Activated T-helper 1 cell treated with Interleukin-2 at 50 U/mL for 16 hours (primary cell): ENCODE data around the gene FAM131B.

ENCODE experiments used
- DNase-seq: peaks from one replicate; pipeline ENCODE4 v3.0.0-alpha.2; 2020; ENCODE audit warnings: low read depth

FAM131B gene

DNA sequence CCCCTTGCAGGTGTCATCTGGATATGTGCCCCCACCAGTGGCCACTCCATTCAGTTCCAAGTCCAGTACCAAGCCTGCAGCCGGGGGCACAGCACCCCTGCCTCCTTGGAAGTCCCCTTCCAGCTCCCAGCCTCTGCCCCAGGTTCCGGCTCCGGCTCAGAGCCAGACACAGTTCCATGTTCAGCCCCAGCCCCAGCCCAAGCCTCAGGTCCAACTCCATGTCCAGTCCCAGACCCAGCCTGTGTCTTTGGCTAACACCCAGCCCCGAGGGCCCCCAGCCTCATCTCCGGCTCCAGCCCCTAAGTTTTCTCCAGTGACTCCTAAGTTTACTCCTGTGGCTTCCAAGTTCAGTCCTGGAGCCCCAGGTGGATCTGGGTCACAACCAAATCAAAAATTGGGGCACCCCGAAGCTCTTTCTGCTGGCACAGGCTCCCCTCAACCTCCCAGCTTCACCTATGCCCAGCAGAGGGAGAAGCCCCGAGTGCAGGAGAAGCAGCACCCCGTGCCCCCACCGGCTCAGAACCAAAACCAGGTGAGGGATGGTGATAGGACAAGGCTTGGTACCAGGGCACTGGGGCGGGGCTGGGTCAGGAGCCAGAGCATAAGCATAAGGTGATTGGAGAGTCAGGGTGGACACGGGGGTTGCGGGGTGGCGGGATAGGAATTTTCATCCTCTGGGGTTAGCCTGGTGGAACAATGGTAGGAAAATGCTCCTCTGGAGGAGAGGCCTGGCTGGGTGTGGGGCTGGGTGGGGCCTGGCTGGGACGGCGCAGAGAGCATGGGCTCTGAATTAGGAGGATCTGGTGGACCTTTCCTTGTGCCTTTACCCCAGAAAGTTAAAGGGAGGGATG, 20.5 kb upstream of the FAM131B start:
- no peak for DNase-seq

DNA sequence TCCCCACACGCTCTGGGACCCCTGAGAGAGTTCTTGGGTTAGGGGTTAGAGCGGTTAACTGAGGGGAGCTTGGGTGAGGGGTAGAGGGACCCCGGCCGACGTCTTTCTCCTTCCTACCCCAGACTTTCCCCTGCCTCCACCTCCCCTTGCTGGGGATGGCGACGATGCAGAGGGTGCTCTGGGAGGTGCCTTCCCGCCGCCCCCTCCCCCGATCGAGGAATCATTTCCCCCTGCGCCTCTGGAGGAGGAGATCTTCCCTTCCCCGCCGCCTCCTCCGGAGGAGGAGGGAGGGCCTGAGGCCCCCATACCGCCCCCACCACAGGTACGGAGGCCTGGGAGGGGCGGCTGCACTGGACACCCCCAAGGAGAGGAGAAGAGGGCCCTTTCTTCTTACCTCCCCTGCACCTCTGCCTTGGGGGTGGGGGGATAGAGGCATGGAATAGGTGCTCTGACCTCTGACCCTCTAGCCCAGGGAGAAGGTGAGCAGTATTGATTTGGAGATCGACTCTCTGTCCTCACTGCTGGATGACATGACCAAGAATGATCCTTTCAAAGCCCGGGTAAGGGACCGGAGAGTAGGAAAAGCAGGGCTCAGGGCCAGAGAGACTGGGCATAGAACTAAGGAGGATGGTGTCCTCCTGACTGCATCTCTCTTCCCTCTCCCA, 19.7 kb upstream of the FAM131B start:
- DNase-seq = no peak

DNA sequence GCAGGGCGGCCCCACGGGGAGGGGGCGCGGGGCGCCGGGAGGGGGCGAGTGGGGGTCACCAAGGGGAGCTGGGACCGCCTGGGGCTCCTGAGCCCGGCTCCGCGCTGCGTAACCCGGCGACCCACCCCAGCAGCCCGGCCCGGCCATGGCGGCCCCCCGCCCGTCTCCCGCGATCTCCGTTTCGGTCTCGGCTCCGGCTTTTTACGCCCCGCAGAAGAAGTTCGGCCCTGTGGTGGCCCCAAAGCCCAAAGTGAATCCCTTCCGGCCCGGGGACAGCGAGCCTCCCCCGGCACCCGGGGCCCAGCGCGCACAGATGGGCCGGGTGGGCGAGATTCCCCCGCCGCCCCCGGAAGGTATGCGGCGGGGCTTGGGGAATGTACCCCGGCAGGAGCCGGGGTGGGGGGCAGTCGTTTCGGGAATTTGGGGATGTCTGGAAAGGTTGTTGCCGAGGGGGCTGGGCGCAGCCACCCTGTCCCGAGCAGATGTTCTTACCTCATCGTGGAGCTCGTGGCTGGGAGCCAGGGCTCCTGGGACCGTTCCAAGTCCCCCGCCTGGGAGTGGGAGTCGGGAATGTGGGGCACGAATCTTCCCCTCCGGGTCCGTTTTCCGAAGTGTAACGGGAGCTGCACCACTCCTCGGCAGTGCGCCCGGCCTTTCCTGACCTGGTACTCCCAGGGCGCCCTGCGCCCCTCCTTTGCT, 19.1 kb upstream of the FAM131B start:
- no peak for DNase-seq

DNA sequence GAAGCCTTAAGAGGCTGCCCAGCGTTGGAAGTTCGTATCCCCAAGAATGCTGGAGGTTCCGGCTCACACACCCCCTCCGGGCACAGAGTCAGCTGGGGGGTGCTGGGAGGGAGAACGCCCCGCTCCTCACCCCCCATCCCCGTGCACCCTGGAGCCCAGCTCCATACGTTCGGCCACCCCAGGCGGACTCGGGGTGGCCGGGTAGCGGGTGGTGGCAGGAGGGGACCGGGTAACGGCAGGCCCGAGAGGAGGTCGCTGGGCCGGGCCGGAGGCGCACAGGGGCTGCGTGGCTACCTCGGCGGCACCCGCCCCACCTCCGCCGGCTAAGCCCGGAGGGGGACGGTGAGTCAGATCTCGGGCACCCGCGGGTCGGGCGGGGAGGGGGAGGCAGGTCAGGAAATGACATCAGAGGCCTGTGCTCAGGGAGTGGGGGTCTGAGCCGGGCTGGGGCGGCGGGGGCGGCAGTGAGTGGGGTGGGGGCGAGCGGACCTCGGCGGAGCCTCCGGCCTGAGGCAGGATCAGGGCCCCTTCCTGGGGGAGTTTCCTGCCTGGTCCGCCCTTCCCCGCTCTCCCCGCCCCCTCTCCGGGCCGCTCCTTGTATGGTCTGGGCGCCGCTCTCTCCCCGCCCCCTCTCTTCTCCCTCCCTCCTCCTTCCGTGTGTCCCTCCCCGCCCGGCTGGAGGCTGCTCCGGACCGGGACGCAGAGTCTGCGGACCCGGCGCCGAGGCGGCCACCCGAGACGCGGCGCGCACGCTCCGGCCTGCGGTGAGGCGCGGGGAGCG, 18.3 kb upstream of the FAM131B start, which contains the start of gene ZYX:
TSS of gene ZYX (plus strand) at position 700 of the 781 bp plus-strand sequence. CDS start 227 bp downstream, outside the sequence.
- peak; percentile 83 for DNase-seq

DNA sequence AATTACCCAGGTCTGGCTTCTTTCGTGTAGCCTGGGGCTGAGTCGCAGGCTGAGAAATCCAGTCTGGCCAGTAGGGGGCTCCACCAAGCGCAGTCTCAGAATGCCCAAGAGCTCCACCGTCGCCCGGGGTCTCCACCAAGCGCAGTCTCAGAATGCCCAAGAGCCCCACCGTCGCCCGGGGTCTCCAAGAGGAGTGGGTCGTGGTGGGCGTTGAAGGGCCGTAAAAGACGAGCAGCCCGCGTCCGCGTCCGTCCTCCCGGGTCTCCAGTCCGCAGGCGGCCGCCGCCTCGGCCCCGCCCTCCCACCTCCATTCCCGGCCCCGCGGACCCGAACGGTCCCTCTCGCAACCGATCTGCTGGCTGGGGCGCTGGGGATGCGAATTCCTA, 17.7 kb upstream of the FAM131B start:
- peak; percentile 76 for DNase-seq

DNA sequence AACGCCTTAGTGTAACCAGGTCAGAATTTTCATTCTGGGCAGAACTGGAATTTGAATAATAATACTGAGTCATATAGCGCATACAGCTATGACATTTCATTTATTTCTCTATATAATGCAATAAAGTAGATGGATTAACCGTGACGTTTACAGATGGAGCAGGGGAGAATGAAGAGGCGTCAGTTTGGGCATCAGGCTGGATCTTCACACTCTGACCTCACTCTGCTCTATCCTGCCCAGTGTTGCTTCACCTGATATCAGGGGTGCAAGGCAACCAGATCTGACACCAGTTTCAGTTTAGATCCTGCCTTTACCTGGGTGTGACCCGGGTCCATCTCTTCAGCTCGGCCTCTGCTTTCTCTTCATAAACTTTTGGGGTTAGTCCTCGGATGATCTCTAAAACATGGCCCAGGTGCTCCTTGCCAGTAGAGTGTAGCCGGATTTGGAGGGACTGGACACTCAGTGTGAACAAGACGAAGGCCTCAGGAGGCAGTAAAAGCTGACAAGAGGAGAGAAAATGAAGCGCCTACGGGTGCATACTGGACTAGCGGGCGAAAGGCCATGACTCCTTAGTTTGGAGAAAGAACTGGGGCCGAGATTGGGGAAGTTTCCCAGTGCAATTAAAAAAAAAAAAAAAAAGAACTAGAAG, 17.2 kb upstream of the FAM131B start:
- no peak for DNase-seq

DNA sequence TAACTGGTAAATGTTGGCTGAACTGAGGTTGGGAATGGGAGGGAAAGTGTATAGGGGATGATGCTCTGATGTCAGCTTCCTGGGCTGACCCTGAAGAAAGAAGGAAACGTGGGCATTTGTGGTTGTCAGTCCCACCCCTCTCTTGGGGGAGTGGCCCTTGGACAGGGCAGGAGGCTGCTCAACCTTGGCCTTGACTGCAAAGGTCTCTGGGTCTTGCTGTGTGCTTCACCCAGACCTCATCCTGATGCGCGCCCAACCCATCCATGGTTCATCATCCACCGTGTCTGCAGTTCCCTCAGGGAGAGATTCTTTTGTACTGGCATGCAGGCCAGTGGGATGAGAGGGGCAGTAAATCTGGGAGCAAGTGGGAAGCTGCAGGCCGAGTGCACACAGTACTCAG, 13.9 kb upstream of the FAM131B start:
- DNase-seq = no peak

DNA sequence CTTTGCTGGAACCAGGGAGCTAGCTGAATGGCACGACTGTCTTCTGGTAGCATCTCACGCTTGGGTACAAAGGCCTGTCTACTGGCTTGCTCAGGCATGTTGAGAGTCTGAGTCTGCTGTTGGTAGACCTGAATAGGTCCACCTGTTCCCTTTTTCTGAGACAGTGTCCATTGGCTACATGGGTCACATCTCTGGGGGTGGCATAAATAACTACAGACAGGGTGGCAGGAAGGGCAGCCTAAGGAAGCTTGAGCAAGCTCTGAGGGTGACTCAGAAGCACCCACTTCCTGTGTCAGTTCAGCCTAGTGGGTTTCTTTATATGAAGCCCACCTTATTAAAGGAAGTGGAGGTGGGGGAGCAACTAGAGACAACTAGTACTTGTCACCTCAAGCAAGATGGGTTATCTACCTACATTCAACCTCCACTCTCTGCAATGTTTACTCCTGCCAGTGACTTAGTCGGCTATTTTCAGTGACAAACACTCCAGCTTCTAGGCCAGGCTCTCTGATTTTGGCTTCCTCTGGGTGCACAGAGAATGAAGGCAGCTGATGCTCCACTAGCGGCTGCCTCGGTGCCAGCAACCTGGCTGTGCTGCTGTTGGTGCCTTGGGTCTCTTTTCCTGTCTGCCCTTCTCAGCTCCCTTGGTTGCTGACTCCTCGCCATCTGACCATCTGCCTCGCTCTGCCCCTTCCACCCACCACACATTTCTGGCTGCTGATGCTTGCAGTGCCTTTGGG, 13.0 kb upstream of the FAM131B start:
- peak; percentile 25 for DNase-seq

DNA sequence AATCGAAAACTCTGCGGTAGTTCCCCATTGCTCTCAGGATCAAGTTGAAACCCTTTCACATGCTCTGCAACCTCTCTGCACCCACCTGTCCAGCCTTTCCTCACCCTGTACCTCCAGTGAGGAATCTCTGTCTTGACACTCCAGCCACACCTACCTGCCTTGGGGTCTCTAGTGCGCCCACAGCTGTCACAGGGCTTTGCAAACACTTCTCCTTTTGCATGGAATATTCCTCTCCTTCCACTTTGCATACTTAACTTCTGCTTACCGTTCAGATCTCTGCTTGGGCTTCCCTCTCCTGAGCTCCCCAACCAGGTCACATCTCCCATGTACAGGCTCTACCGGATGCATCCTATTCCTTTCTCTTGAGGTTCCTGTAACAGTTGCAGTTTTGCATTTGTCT, 12.0 kb upstream of the FAM131B start:
- DNase-seq = no peak

DNA sequence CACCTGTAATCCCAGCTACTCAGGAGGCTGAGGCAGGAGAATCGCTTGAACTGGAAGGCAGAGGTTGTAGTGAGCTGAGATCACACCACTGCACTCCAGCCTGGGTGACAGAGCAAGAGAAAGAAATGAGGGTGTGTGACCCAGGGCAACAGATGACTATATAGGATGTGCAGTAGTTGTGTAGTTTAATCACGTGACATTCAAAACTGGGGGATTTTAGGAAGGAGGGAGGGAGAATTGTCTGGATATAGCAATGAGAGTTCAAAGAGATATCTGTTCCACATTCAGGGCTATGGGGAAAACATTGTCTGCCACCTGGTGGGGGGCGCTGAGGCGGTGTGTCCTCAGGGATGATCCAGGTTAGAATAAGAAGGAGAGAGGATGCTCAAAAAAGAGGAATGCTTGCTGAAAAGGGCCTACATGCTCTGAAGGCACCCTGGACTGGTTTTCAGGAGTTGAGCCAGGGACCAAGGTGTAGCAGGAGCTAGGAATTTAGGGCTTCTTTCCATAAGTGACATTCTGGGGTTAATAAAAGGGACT, 10.8 kb upstream of the FAM131B start:
- no peak for DNase-seq

DNA sequence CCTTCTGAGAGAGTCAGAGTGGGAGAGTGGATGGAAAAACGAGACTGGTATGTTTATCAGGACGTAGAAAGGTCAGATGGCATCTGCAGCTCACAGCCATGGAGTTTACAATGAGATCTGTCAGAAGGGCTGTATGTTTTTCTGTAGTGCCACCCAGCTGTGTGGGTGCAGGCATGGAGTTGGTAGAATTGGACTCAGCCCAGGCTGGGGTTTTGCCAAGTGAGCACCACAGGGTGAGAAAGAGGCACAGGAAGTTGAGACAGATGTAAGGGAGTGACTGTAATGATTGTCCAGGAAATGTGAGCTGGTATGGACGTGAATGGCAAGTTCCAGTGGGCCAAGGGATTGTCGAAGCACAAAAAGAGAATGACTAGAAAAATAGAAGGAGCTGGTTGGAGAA, 9.6 kb upstream of the FAM131B start:
- peak; percentile 54 for DNase-seq

DNA sequence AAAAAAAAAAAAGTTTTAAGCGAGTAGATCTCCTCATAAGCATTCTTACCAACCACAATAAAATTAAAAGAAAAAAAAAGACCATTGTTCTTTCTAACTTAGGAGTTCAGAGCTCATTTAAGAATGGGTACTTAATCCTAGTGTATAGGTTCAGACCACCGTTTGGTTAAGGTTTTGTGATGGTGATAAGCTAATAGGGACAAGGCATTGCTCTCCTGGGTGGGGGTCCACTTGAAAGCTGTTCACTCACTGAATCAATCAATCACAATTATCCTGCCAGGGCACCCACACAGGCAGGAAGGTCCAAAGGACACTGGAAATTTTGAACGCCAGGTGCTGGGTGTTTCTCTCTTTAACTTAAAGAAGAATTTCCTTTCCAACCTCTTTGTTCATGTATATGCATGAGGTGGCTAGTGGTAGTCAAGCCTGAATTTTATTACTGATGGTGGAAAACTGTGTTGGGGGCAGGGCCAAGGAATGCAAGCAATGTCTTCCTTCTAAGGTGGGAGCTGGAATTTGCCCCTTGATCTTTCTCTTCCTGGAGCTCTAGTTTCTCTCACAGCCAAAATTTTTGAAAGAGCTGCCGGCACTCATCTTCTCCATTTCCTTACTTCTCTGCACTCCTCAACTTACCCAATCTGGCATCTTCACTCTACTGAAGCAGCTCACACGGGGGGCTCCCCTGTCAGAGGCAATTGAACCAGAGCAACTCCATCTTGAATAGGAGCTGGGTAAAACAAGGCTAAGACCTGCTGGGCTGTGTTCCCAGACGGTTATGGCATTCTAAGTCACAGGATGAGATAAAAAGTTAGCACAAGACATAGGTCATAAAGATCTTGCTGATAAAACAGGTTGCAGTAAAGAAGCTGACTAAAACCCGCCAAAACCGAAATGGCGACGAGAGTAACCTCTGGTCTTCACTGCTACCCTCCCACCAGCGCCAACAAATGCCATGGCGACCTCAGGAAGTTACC, 7.5 kb upstream of the FAM131B start:
- DNase-seq = no peak

DNA sequence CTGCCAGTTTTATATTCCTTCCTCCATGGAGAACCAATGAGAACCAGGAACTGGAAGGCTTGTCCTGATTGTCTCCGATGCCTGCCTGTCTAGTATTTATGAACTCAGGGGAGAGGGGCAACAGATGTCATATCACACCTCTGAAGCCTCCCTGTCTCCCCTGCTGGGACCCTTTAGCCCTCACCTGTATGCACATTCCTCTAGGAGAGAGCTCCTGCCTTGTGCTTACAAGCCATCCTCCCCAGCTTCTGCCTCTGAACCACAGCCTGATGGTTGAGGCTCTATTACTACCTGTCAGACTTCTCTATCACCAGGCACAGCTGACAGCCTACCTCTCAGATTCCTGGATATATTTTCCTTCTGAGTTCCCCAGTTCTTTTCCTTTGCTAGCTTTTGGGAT, 5.9 kb upstream of the FAM131B start:
- DNase-seq = no peak

DNA sequence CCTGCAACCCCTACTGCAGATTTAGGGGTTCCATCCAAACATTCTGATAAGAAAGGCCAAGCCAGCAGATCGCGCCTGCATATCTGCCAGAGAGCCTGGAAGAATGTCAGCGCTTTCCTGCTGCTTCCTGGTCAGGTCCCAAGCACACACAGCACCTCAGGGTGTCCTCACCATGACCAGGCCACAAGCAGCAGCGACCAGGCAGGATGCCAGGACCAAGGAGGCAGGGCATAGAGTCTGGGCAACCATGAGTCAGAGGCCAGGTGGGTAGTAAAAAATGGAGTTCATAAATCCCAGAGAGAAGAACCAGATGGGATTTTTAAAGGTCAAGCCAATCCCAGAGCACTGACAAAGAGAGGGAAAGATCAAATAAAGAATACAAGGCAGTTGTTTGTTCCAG, 5.5 kb upstream of the FAM131B start:
- DNase-seq = no peak

DNA sequence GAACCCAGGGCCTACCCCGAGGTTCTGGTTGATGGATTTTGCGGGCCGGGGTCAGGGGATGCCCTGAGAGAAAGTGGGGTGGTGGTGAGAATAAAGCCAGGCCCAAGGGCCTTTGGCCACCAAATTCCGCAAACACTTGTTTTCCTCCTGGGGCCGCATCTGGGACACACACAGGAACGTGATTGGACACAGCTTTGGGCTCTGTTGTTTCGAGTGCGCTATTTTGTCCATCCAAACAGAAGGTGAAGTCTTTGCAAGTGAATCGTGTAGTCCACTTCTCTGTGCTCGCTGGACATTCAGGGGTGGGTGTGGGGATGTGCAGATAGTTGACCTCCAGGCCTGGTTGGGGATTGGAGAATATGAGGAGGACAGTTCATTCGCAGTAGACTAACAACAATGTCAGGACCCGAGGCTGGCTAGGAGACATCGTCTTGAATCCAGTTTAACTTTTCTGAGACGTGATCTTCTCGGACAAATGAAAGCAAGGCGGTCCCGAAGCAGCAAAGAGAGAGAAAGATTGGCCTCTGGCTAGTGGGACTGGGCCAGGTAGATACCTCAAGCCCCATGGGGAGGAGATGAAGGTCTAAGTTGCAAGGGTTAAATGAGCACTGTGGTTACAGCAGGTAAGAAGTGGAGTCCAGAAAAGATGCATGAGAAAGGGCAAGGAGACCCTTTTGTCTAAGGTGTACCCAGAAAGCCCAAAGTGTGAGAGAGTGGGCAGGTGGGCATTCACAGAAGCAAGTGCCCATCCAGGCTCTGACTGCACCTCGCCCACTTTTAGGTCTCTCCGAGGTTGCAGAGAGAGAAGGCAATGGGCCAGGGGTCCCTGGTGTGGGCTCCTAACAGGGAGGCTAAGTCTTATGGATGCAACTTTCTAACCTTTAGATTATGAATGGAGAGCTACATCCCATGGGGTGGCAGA, 764 bp upstream of the FAM131B start:
- no peak for DNase-seq

DNA sequence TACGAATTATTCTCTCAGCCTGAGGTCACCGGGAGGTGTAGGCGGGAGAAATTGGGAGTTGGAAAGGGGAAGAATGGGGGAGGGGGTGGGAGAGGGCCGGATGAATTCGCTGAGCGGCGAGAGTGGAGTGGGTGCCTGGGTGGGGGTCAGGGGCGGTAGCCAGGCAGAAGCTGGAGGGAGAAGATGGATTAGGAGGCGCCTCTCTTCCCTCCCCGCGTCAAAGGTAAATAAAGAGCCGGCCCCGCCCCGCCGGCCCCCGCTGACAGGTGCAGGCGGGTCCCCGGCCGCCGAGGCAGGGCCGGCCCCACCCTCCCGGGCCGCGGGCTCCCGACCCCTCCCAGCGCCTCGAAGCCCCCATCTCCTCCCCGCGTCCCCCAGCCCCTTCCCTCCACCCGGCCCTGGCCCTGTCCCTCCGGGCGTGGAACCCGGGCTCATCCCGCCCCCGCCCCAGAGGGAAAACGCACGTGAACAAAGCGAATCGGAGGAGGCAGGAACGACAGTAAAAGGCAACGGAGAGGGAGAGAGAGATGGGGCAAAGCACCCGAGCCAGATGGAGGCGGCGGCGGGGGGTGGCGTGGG, 872 bp downstream of the FAM131B start:
- DNase-seq = no peak

DNA sequence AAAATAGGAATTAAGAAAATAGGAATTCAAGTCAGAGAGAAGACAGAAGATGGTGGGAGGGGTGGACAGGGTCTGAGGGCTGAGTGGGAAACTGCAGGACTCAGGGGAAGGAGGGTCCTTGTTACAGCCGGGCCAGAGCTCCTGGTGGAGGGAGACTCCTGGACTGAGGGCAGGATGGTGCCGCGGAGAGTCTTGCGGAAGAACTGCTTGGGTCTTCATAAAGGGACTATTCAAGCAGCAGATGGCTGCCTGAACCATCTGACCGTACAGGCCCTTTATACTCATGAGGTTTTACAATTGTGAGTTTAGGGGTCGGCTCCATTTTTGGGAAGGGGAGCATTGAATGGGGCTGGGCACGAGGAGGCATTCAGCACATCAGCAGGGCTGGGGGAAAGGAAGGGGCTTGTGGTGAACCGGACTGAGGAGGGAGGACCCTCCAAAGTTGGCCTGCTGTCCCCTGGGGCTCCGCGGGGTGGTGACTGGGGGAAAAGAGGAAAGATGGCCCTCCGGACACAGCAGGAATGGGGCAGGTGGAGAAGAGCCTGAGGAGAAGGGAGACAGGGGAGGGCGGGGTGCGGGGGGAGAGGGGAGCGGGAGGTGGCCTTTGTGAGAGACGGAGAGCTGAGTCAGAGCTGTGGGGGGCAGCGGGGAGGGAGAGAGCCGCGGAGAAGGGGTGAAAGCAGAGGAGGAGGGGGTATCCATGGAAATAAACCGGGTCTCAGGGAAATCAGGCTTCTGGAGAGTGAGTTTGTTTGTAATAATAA, 1.5 kb downstream of the FAM131B start:
- no peak for DNase-seq
